Transverse colon (tissue), 4 donors: ENCODE results near the gene RHOXF2. TPM values are rescaled to one million over a fixed set of nuclear protein-coding genes. Genes with fewer than 3 reads are reported as not detected.
"Not testable (repeated sequence)": the region's sequence is repeated elsewhere in the genome, so short reads cannot be mapped to it uniquely, and the experiment has no call there.

Source experiments
- DNase-seq: peaks from one replicate; pipeline ENCODE4 v3.0.0-alpha.2; 2019
- H3K27ac ChIP-seq, 4 donors: fragments of 200-600 bp; sonication (generic); 2 replicates each; pipeline ENCODE4 v1.5.1; 2016 to 2018; ENCODE audit warnings: inconsistent platforms in 4 of 4
- H3K27me3 ChIP-seq: fragments of 200-600 bp; sonication (generic); 2 replicates; pipeline ENCODE4 v1.5.1; 2017; ENCODE audit warnings: inconsistent platforms
- H3K36me3 ChIP-seq, 4 donors: fragments of 200-600 bp; sonication (generic); 2 replicates each; pipeline ENCODE4 v1.5.1; 2017 to 2019; ENCODE audit warnings: inconsistent platforms in 4 of 4
- H3K4me1 ChIP-seq, 4 donors: fragments of 200-600 bp; sonication (generic); 2 replicates each; pipeline ENCODE4 v1.5.1; 2017 to 2020; ENCODE audit warnings: inconsistent platforms in 4 of 4
- H3K4me3 ChIP-seq, 4 donors: fragments of 200-600 bp; sonication (generic); 1 replicate in 1 of 4; 2 replicates in 3 of 4; pipeline versions ENCODE4 v1.5.1 to v1.6.1; 2017 to 2019; ENCODE audit warnings: inconsistent platforms in 4 of 4
- H3K9me3 ChIP-seq, 2 donors: fragments of 200-600 bp; sonication (generic); 2 replicates each; pipeline ENCODE4 v1.5.1; 2017 to 2019; ENCODE audit warnings: inconsistent platforms in 2 of 2
- EP300 ChIP-seq: sonication (generic); formaldehyde crosslinking; IDR thresholded peaks from one replicate; pipeline ENCODE4 v1.6.1; 2017; ENCODE audit warnings: antibody characterized with exemption, low read depth
- POLR2A ChIP-seq: fragments of 450-650 bp; IDR thresholded peaks from one replicate; pipeline ENCODE4 v1.6.1; 2016; ENCODE audit warnings: antibody characterized with exemption, mild to moderate bottlenecking, moderate library complexity
- POLR2AphosphoS5 ChIP-seq, 3 donors: sonication (generic); formaldehyde crosslinking; IDR thresholded peaks; one replicate each; pipeline ENCODE4 v1.6.1; 2016; ENCODE audit warnings: antibody characterized with exemption in 3 of 3
- WGBS, 2 donors: methylation state at CpG; one replicate each; pipeline ENCODE4 v1.1.5; 2018; ENCODE audit warnings: low coverage in 1 of 2; 5-methylcytosine and 5-hydroxymethylcytosine counted together
- in situ Hi-C, 4 donors: fragments of 200-750 bp; cut with MboI; loops; one replicate each; pipeline versions ENCODE4 v1.15.0 to v1.15.1; 2017; ENCODE audit warnings: low sequenced_read_pairs in 3 of 4, low pct_ligation_motif_present in 1 of 4, low pct_unique_long_range_greater_than_20kb in 1 of 4
- intact Hi-C: fragments of 100-400 bp; cut with DNase I; formaldehyde crosslinking; loops from one replicate; pipeline ENCODE4 v1.15.1; 2023; ENCODE audit warnings: low total_unique reads
- total RNA-seq, 4 donors: library from RNA; depleted of rRNA; stranded (reverse); fragments of >200 nt; gene quantifications; one replicate each; pipeline ENCODE4 v1.1.0, GENCODE V29; 2016
- TF ChIP-seq, protein P1 (sequence below), 5 experiments: fragments of 200-600 bp in 3 of 5; fragments of 450-650 bp in 2 of 5; sonication (generic) in 3 of 5; IDR thresholded peaks; 1 replicate in 2 of 5; 2 replicates in 3 of 5; pipeline ENCODE4 v1.5.1; 2016 to 2017; ENCODE audit warnings: antibody characterized with exemption in 5 of 5, inconsistent platforms in 3 of 5, mild to moderate bottlenecking in 2 of 5, moderate library complexity in 1 of 5

The RHOXF2 gene
- total RNA-seq, 4 donors from 2014 or later = not detected

DNA sequence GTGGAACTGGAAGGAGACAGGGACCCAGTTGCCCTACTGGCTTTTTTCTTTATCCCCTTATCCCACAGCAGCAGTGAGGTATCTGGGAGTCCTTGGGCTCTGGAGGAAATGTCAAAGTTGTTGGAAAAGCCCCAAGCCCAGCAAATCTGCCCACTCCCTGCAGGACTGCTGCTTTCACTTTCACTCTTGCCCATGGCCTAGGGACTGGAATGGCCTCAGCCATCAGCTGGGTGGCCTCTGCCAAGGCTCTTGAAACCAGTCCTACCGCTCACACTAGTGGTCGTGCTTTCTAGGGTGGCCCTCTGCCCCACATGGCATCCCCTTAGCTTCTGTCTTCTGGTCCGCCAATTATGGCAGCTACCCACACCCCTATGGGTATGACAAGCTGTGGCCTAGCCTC is 33.0 kb upstream of the RHOXF2 start:
- intact Hi-C loops (no loop called here), in situ Hi-C loops (no loop called here)
- no peak for DNase-seq
- Histone ChIP-seq H3K27me3 (no peaks in the 10 kb centered on the region), H3K36me3 (no peaks in the 10 kb centered on the region), H3K9me3 (no peaks in the 10 kb centered on the region), H3K27ac (no peak overlapping the region), H3K4me3 (no peak overlapping the region), H3K4me1 (no peaks in the 10 kb centered on the region)
- no peak for TF ChIP-seq EP300
- no peak for TF ChIP-seq POLR2A
- TF ChIP-seq, protein P1, sequence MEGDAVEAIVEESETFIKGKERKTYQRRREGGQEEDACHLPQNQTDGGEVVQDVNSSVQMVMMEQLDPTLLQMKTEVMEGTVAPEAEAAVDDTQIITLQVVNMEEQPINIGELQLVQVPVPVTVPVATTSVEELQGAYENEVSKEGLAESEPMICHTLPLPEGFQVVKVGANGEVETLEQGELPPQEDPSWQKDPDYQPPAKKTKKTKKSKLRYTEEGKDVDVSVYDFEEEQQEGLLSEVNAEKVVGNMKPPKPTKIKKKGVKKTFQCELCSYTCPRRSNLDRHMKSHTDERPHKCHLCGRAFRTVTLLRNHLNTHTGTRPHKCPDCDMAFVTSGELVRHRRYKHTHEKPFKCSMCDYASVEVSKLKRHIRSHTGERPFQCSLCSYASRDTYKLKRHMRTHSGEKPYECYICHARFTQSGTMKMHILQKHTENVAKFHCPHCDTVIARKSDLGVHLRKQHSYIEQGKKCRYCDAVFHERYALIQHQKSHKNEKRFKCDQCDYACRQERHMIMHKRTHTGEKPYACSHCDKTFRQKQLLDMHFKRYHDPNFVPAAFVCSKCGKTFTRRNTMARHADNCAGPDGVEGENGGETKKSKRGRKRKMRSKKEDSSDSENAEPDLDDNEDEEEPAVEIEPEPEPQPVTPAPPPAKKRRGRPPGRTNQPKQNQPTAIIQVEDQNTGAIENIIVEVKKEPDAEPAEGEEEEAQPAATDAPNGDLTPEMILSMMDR (IDR thresholded peaks at IDR 0.05) = no peak
- TF ChIP-seq POLR2AphosphoS5 (IDR thresholded peaks at IDR 0.05) = no peak
- 94% methylated on average over 3 of the region's 3 CpGs; no CpG with 5 or more reads in 1 of the 2 donors for WGBS, 2 donors

DNA sequence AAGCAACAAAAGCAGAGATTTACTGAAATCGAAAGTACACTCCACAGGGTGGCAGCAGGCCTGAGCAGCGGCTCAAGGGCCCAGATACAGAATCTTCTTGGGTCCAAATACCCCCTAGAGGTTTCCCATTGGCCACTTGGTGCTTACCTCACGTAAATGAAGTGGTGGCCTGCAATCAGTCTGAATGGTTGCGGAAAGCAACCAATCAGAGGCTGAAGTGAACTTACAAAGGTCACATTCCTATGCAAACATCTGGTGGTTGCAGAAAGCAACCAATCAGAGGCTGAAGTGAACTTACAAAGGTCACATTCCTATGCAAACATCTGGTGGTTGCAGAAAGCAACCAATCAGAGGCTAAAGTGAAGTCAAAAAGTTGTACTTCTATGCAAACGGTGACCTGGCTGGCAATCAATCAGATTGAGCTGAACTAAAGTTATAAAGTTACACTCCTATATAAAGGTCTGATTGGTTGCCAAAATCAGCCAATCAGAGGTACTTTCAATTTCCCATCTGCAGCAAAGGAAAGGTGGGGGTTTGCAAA is 30.0 kb upstream of the RHOXF2 start:
- H3K36me3 ChIP-seq, intact Hi-C loops, H3K27me3 ChIP-seq, H3K27ac ChIP-seq, H3K4me3 ChIP-seq, DNase-seq, H3K9me3 ChIP-seq, in situ Hi-C loops, H3K4me1 ChIP-seq: not testable (repeated sequence)
- WGBS, 2 donors = 80 to 83% methylated on average over 1 to 5 of the region's 5 CpGs

DNA sequence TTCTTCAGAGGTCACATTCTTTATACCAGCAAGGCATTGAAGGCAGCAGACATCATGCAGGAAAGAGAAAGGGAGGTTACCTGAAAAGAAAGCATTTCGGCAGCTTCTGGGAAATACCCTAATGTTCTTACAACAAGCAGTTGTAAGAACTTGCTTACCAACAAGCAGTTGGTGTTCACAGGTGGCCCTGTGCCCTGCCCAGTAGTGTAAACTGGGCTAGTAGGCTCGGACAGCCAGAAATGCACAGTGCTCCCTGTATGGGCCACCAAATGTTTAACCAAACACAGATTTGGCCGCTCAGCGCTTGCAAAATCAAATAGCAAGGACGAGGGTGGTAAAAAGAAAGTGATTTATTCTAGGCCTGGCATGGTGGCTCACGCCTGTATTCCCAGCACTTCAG is 22.3 kb upstream of the RHOXF2 start:
- Histone ChIP-seq H3K9me3 (no peaks in the 10 kb centered on the region), H3K27ac (no peak overlapping the region), H3K27me3 (no peaks in the 10 kb centered on the region), H3K4me3 (no peak overlapping the region), H3K36me3 (no peaks in the 10 kb centered on the region), H3K4me1 (no peaks in the 10 kb centered on the region)
- intact Hi-C loops = no loop called here
- TF ChIP-seq POLR2A (no peak), EP300 (no peak), POLR2AphosphoS5 (IDR thresholded peaks at IDR 0.05) (no peak)
- TF ChIP-seq, protein P1 (IDR thresholded peaks at IDR 0.05) = no peak
- no peak for DNase-seq
- 54% methylated on average over 6 of the region's 6 CpGs; no CpG with 5 or more reads in 1 of the 2 donors for WGBS, 2 donors
- in situ Hi-C loops = no loop called here

DNA sequence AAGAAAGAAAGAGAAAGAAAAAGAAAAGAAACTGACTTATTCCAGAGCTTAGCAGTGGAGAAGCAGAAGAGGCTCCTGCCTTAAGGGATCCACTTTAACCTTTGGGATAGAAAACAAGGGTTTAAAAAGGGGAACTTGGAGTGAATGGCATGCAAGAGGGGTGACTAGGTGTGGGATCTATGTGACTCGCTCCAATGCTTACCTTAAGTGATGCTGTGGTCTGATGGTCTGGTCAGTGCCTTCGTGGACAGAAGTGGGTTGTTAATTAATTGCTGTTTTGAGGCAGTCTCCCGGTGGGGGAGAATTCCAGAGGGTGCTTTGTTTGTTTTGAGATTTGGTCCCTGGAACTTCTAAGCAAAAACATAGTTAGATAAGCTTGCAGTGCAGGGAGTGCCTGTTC is 21.6 kb upstream of the RHOXF2 start:
- H3K4me1 ChIP-seq = no peaks in the 10 kb centered on the region
- H3K27me3 ChIP-seq = no peaks in the 10 kb centered on the region
- no peak for TF ChIP-seq POLR2A
- no peak for TF ChIP-seq POLR2AphosphoS5 (IDR thresholded peaks at IDR 0.05)
- no peak for TF ChIP-seq EP300
- TF ChIP-seq, protein P1 (IDR thresholded peaks at IDR 0.05) = no peak
- no peaks in the 10 kb centered on the region for H3K9me3 ChIP-seq
- no peak overlapping the region for H3K4me3 ChIP-seq
- H3K36me3 ChIP-seq = no peaks in the 10 kb centered on the region
- intact Hi-C loops (no loop called here), in situ Hi-C loops (no loop called here)
- no peak overlapping the region for H3K27ac ChIP-seq
- no peak for DNase-seq
- 46% methylated on average over 3 of the region's 3 CpGs; no CpG with 5 or more reads in 1 of the 2 donors for WGBS, 2 donors

DNA sequence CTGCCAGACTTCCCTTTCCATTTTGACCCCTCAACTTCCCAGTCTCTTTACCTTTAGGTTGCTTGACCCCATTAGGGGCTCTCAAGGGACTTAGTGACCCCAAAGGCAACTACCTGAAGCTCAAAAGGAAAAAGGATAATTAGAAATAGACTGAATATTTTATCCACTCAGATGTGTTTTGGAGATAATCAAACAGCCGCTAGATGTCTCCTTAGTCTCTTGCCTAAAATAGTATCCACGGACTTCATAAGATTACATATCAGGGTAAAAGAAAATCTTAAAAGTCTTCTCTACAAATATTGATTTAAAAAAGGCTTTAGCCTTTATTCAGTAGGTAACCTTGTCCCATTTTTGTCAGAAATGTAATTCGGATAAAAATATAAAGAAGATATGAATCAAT is 21.0 kb upstream of the RHOXF2 start:
- Histone ChIP-seq H3K4me1 (no peaks in the 10 kb centered on the region), H3K27me3 (no peaks in the 10 kb centered on the region), H3K27ac (no peak overlapping the region), H3K9me3 (no peaks in the 10 kb centered on the region), H3K4me3 (no peak overlapping the region), H3K36me3 (no peaks in the 10 kb centered on the region)
- WGBS, 2 donors = 57 to 76% methylated on average over 3 of the region's 3 CpGs
- no peak for TF ChIP-seq EP300
- TF ChIP-seq POLR2AphosphoS5 (IDR thresholded peaks at IDR 0.05) = no peak
- TF ChIP-seq, protein P1 (IDR thresholded peaks at IDR 0.05) = no peak
- no peak for TF ChIP-seq POLR2A
- intact Hi-C loops (no loop called here), in situ Hi-C loops (no loop called here)
- no peak for DNase-seq
